ENCODE results near the gene PNCK. TPM values are rescaled to one million over a fixed set of nuclear protein-coding genes. Genes with fewer than 3 reads are reported as not detected.

Gene PNCK
- total RNA-seq, 2 donors from 2014 or later, result not detected

DNA sequence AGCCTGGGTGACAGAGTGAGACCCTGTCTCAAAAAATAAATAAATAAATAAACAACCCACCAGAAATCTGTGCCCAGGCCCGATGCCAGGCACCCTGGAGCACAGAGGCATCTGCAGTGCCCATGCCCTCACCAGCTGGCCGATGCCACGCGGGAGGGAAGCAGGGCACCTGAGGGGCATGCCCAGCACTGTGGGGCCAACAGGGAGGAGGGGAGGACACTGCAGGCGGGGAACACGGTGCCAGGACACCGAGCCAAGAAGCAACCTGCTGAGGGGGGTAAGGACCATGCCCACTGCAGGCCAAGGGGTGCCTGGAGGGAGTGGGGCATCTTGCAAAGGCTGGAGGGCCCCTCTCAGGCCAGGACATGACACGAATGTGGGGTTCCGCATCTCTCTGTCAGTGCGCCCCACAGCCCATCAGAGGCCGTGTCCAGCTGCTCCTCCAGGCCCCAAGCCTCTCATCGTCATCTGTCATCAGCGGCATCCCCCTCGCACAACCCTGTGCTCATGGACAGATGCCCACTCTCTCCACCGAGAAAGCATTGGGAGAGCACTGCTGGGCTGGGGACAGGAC, 39.9 kb downstream of the PNCK start:
- Histone ChIP-seq H3K9me3 (no peaks in the 10 kb centered on the region), H3K36me3 (replicated peaks in 1 of 2; ENCODE audit: insufficient read depth in 1 of 2, low read depth in 2 of 2) (no peaks in the 10 kb centered on the region), H3K27ac (no peak overlapping the region), H3K4me1 (peaks cover 4% of the 10 kb centered on the region), H3K27me3 (no peaks in the 10 kb centered on the region), H3K4me3 (no peak overlapping the region)
- DNase-seq, result no peak
- 73% methylated on average over 15 of the region's 15 CpGs; no CpG with 5 or more reads in 1 of the 2 donors for WGBS, 2 donors
- intact Hi-C loops (cut with DNase I), result no loop called here
- ATAC-seq, result no peak
- no peak for TF ChIP-seq POLR2A (IDR thresholded peaks at IDR 0.05)
- TF ChIP-seq, protein P1, sequence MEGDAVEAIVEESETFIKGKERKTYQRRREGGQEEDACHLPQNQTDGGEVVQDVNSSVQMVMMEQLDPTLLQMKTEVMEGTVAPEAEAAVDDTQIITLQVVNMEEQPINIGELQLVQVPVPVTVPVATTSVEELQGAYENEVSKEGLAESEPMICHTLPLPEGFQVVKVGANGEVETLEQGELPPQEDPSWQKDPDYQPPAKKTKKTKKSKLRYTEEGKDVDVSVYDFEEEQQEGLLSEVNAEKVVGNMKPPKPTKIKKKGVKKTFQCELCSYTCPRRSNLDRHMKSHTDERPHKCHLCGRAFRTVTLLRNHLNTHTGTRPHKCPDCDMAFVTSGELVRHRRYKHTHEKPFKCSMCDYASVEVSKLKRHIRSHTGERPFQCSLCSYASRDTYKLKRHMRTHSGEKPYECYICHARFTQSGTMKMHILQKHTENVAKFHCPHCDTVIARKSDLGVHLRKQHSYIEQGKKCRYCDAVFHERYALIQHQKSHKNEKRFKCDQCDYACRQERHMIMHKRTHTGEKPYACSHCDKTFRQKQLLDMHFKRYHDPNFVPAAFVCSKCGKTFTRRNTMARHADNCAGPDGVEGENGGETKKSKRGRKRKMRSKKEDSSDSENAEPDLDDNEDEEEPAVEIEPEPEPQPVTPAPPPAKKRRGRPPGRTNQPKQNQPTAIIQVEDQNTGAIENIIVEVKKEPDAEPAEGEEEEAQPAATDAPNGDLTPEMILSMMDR (IDR thresholded peaks at IDR 0.05), result no peak

GRCh38 chrX:153633048-153633447, 40.6 kb downstream of the PNCK start:
- TF ChIP-seq, protein P1 (IDR thresholded peaks at IDR 0.05), result no peak
- no peak for TF ChIP-seq POLR2A (IDR thresholded peaks at IDR 0.05)
- WGBS, 2 donors, result 89 to 100% methylated on average over 2 to 9 of the region's 14 CpGs
- Histone ChIP-seq H3K36me3 (replicated peaks in 1 of 2; ENCODE audit: insufficient read depth in 1 of 2, low read depth in 2 of 2) (no peaks in the 10 kb centered on the region), H3K9me3 (no peaks in the 10 kb centered on the region), H3K27me3 (no peaks in the 10 kb centered on the region), H3K4me1 (peaks cover 4% of the 10 kb centered on the region), H3K27ac (no peak overlapping the region), H3K4me3 (no peak overlapping the region)
- intact Hi-C loops (cut with DNase I), result no loop called here
- ATAC-seq (no peak), DNase-seq (no peak)

GRCh38 chrX:153632595-153632946, 41.0 kb downstream of the PNCK start:
- H3K36me3 ChIP-seq (replicated peaks in 1 of 2; ENCODE audit: insufficient read depth in 1 of 2, low read depth in 2 of 2), result no peaks in the 10 kb centered on the region
- no peaks in the 10 kb centered on the region for H3K9me3 ChIP-seq
- no peak for DNase-seq
- no peaks in the 10 kb centered on the region for H3K27me3 ChIP-seq
- no peak for ATAC-seq
- no peak overlapping the region for H3K4me3 ChIP-seq
- intact Hi-C loops (cut with DNase I), result no loop called here
- TF ChIP-seq, protein P1 (IDR thresholded peaks at IDR 0.05), result no peak
- no peak for TF ChIP-seq POLR2A (IDR thresholded peaks at IDR 0.05)
- 92 to 100% methylated on average over 2 to 3 of the region's 7 CpGs for WGBS, 2 donors
- peaks cover 4% of the 10 kb centered on the region for H3K4me1 ChIP-seq
- no peak overlapping the region for H3K27ac ChIP-seq

- ATAC-seq, result no peak
Observed at GRCh38 chrX:153631907-153632594, 41.6 kb downstream of the PNCK start.

More at GRCh38 chrX:153631907-153632594, 41.6 kb downstream of the PNCK start:
- no peaks in the 10 kb centered on the region for H3K27me3 ChIP-seq
- intact Hi-C loops (cut with DNase I), result no loop called here
- no peak for DNase-seq
- no peaks in the 10 kb centered on the region for H3K9me3 ChIP-seq
- no peak for TF ChIP-seq POLR2A (IDR thresholded peaks at IDR 0.05)
- TF ChIP-seq, protein P1 (IDR thresholded peaks at IDR 0.05), result no peak
- no peak overlapping the region for H3K4me3 ChIP-seq
- H3K36me3 ChIP-seq (replicated peaks in 1 of 2; ENCODE audit: insufficient read depth in 1 of 2, low read depth in 2 of 2), result no peaks in the 10 kb centered on the region
- no peak overlapping the region for H3K27ac ChIP-seq
- 91 to 92% methylated on average over 8 to 9 of the region's 19 CpGs for WGBS, 2 donors
- peaks cover 4% of the 10 kb centered on the region for H3K4me1 ChIP-seq

Data from body of pancreas (tissue), 4 donors.